ENCODE data around the gene TREM1.

Gene TREM1

GRCh38 chr6:41286544-41287346, at the start of gene TREM1:
TREM1 (minus strand) TSS chr6:41286682; CDS start chr6:41286655, 27 bp downstream.
- H3K27ac ChIP-seq: no peak within 1 kb of the TSS
- TF ChIP-seq ZFX (IDR thresholded peaks at IDR 0.05; ENCODE audit: borderline replicate concordance) (no peak), CTCF (IDR thresholded peaks at IDR 0.05) (no peak)

GRCh38 chr6:41335943-41336342, 49.5 kb upstream of the TREM1 start:
- H3K27ac ChIP-seq: no peak overlapping the region
- no peak for TF ChIP-seq ZFX (IDR thresholded peaks at IDR 0.05; ENCODE audit: borderline replicate concordance)
- no peak for TF ChIP-seq CTCF (IDR thresholded peaks at IDR 0.05)

DNA sequence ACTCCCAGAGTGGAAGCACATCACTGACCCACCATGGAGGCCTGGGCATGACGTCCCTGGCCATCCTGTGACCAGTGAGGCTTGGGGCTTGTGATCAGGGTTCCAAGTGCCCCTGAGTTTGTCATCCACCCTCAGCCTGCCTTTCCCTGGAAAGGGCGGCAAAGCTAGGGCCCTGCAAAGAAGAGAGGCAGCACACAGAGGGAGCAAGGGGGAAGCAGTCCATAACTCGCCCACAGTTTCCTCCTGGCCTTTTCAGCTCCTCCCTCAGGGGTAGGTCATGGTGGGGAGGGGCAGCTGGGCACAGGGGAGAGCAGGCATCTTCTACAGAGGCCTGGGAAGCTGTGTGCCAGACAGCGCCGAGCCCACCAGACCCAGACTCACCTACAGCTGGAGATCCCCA, 48.8 kb upstream of the TREM1 start, which contains the start of gene NCR2:
NCR2 (plus strand) TSS at position 313 of the 400 bp plus-strand sequence. CDS start 269 bp downstream, outside the sequence.
- H3K27ac ChIP-seq: no peak within 1 kb of the TSS
- no peak for TF ChIP-seq CTCF (IDR thresholded peaks at IDR 0.05)
- TF ChIP-seq ZFX (IDR thresholded peaks at IDR 0.05; ENCODE audit: borderline replicate concordance): no peak

DNA sequence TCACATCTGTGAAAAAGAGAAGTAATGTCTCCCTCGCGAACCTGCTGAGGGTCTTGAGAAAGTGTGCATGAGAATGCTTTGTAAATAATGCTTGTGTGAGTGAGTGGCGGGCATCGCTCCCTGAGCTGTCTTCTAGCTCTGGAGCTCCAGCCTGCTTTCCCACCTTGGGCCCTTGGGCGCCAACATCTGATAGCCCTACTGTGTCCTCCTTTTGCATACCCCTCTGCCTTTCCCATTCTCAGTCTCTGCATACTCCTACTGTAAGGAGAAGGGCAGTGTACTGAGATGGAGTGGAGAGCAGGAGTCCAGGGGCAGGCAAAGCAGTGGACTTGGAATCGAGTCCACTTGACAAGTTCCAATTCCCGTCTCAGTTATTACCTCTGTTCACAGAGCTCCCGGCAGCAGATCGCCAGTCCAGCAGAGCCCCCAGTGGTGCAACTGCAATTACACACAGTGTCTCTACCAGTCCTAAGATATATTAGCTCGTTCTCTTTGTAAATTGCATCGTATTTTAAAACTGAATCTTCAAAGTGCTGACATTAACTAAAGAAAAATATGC, 48.1 kb upstream of the TREM1 start:
- H3K27ac ChIP-seq: no peak overlapping the region
- TF ChIP-seq ZFX (IDR thresholded peaks at IDR 0.05; ENCODE audit: borderline replicate concordance) (no peak), CTCF (IDR thresholded peaks at IDR 0.05) (peak; percentile 31)

- no peak overlapping the region for H3K27ac ChIP-seq
Observed at GRCh38 chr6:41332842-41333736, 46.6 kb upstream of the TREM1 start.

GRCh38 chr6:41332241-41332640, 45.8 kb upstream of the TREM1 start:
- no peak overlapping the region for H3K27ac ChIP-seq
- TF ChIP-seq CTCF (IDR thresholded peaks at IDR 0.05) (no peak), ZFX (IDR thresholded peaks at IDR 0.05; ENCODE audit: borderline replicate concordance) (no peak)

More at GRCh38 chr6:41332842-41333736, 46.6 kb upstream of the TREM1 start:
- TF ChIP-seq CTCF (IDR thresholded peaks at IDR 0.05) (no peak), ZFX (IDR thresholded peaks at IDR 0.05; ENCODE audit: borderline replicate concordance) (no peak)

All from 22Rv1 (cell line).